K562 (cell line): ENCODE measurements around the gene SLC25A40. TPM values are rescaled to one million over a fixed set of nuclear protein-coding genes. Genes with fewer than 3 reads are reported as not detected.
"Not testable (repeated sequence)": the region's sequence is repeated elsewhere in the genome, so short reads cannot be mapped to it uniquely, and the experiment has no call there.

ENCODE experiments used
- ATAC-seq: fragments of 200-7000 bp; cut with Tn5 transposase; 3 replicates; pipeline ENCODE4 v1.9.1; 2020; ENCODE audit warnings: moderate library complexity
- BruUV-seq: library from RNA; stranded (reverse); fragments of 400-500 nt; replicated peaks from 2 replicates; lab custom pipeline; 2021; lab: Mats Ljungman, UMichigan
- CTCF ChIA-PET: fragments of 300-600 bp; formaldehyde crosslinking; extraction: SDS; loops from one replicate; lab custom pipeline; 2021; ENCODE audit warnings: low intra/inter-chr PET ratio; lab: Yijun Ruan, JAX
- POLR2A ChIA-PET: fragments of 300-600, 350-650 bp; sonication (Branson Sonifier 250); formaldehyde crosslinking; extraction: SDS; loops from one replicate; lab custom pipeline; 2021; ENCODE audit warnings: antibody characterized with exemption, inconsistent platforms; lab: Yijun Ruan, JAX
- DNase-seq, 4 experiments: peaks; one replicate each; pipeline versions ENCODE4 v3.0.0 to v3.0.0-alpha.2; 2011 to 2018; ENCODE audit warnings: low spot score in 3 of 4, mixed read lengths in 3 of 4; ENCODE audit errors: extremely low read depth in 1 of 4
- FAIRE-seq: peaks from 2 replicates; lab custom pipeline; 2011; peaks lifted over from hg19 to GRCh38; lab: Jason Lieb, UNC
- H2AFZ ChIP-seq: 2 replicates; pipeline ENCODE4 v1.6.0; 2011; ENCODE audit warnings: low read depth, low read length, control low read depth, inconsistent platforms
- H3K27ac ChIP-seq: fragments of 200-600 bp; 3 replicates; pipeline ENCODE4 v1.8.0; 2011; ENCODE audit warnings: low read depth, mild to moderate bottlenecking, control low read depth, inconsistent platforms, low read length, moderate library complexity, mixed read lengths; ENCODE audit errors: extremely low read depth
- H3K27me3 ChIP-seq, 2 experiments: fragments of 300-600 bp in 1 of 2; 2 replicates in 1 of 2; 3 replicates in 1 of 2; pipeline versions ENCODE4 v1.6.0 to v1.8.0; 2011; ENCODE audit warnings: inconsistent platforms in 2 of 2, low read length in 2 of 2, mild to moderate bottlenecking in 1 of 2, mixed read lengths in 1 of 2, moderate library complexity in 1 of 2; ENCODE audit not compliant: control insufficient read depth in 2 of 2, insufficient read depth in 2 of 2
- H3K36me3 ChIP-seq: fragments of 300-600 bp; 3 replicates; pipeline ENCODE4 v1.8.0; 2011; ENCODE audit warnings: mild to moderate bottlenecking, low read length, inconsistent platforms; ENCODE audit not compliant: control insufficient read depth, insufficient read depth
- H3K4me1 ChIP-seq, 2 experiments: fragments of 200-600 bp in 1 of 2; replicated peaks in 1 of 2; 2 replicates in 1 of 2; 3 replicates in 1 of 2; pipeline versions ENCODE4 v1.5.1 to v1.8.0; 2011; ENCODE audit warnings: inconsistent platforms in 2 of 2, low read length in 2 of 2, mild to moderate bottlenecking in 1 of 2, mixed read lengths in 1 of 2, moderate library complexity in 1 of 2; ENCODE audit not compliant: control insufficient read depth in 2 of 2, insufficient read depth in 2 of 2
- H3K4me2 ChIP-seq: 2 replicates; pipeline ENCODE4 v1.6.1; 2011; ENCODE audit warnings: low read length, control low read depth, inconsistent platforms, mixed read lengths; ENCODE audit not compliant: insufficient read depth
- H3K4me3 ChIP-seq: fragments of 200-600 bp; sonication (generic), shearing (Covaris generic); 2 replicates; pipeline ENCODE4 v1.5.1; 2016; ENCODE audit warnings: control low read depth, inconsistent platforms
- H3K79me2 ChIP-seq: fragments of 200-600 bp; 3 replicates; pipeline ENCODE4 v1.8.0; 2011; ENCODE audit warnings: low read length, inconsistent platforms; ENCODE audit not compliant: control insufficient read depth, insufficient read depth
- H3K9ac ChIP-seq, 2 experiments: 2 replicates each; pipeline versions ENCODE4 v1.6.0 to v1.6.1; 2011; ENCODE audit warnings: low read depth in 2 of 2, low read length in 2 of 2, control low read depth in 1 of 2, inconsistent platforms in 1 of 2, mild to moderate bottlenecking in 1 of 2, mixed read lengths in 1 of 2; ENCODE audit not compliant: insufficient read depth in 1 of 2
- H3K9me1 ChIP-seq: one replicate; pipeline ENCODE4 v1.6.0; 2011; ENCODE audit warnings: inconsistent platforms, mild to moderate bottlenecking, low read length, moderate library complexity; ENCODE audit not compliant: control insufficient read depth, insufficient read depth
- H3K9me3 ChIP-seq: replicated peaks from 2 replicates; pipeline ENCODE4 v1.5.1; 2011; ENCODE audit warnings: low read depth, low read length, inconsistent platforms; ENCODE audit not compliant: control insufficient read depth, insufficient read depth
- H4K20me1 ChIP-seq: replicated peaks from 2 replicates; pipeline ENCODE4 v1.6.1; 2011; ENCODE audit warnings: low read length, inconsistent platforms, mixed read lengths; ENCODE audit not compliant: control insufficient read depth, insufficient read depth
- MBD2 ChIP-seq: sonication (generic); IDR thresholded peaks from 2 replicates; pipeline ENCODE4 v1.6.1; 2016; ENCODE audit warnings: low read depth, borderline replicate concordance
- WGBS: fragments of 100-300 bp; shearing (Covaris generic); methylation state at CpG from one replicate; pipeline ENCODE4 v1.1.6; 2016; ENCODE audit warnings: low coverage, mixed read lengths; ENCODE audit not compliant: insufficient coverage; ENCODE audit errors: missing lambda C conversion rate; 5-methylcytosine and 5-hydroxymethylcytosine counted together
- in situ Hi-C: fragments of 300-500 bp; cut with MboI; formaldehyde crosslinking; loops from 4 replicates; pipeline ENCODE4 v1.15.0; 2018; ENCODE audit warnings: inconsistent platforms, mixed read lengths
- intact Hi-C: fragments of 100-400 bp; cut with micrococcal nuclease; formaldehyde crosslinking; loops from 2 replicates; pipeline ENCODE4 v1.14.2; 2022
- polyA plus RNA-seq, 8 experiments: library from polyadenylated mRNA; depleted of rRNA in 4 of 8; stranded (reverse) in 5 of 8; unstranded in 3 of 8; fragments of >200 nt; fragmentation: Nextera tagmentation in 2 of 8; fragmentation: Illumina TruSeq in 1 of 8; extraction: Ambion mirVana in 2 of 8; extraction: Trizol in 1 of 8; gene quantifications; 2 replicates each; pipeline versions ENCODE4 v1.2.1 to v1.2.3, GENCODE V29; 2011 to 2014; ENCODE audit warnings: inconsistent platforms in 1 of 8, missing spikeins in 1 of 8
- total RNA-seq, 7 experiments: library from RNA; depleted of rRNA in 6 of 7; stranded (reverse); fragments of >200 nt in 6 of 7; fragmentation: Illumina TruSeq in 2 of 7; extraction: Trizol in 2 of 7; gene quantifications; 2 replicates each; pipeline versions ENCODE4 v1.2.1 to v1.2.3, GENCODE V29; 2011 to 2021; ENCODE audit warnings: low replicate concordance in 1 of 7

SLC25A40 gene
- total and polyA plus RNA-seq, 9 of the 15 experiments (the other 6 are each of a cell fraction or from before 2014, with no cell fraction given), result 6.7 to 44.0 (median 26.5) TPM

DNA sequence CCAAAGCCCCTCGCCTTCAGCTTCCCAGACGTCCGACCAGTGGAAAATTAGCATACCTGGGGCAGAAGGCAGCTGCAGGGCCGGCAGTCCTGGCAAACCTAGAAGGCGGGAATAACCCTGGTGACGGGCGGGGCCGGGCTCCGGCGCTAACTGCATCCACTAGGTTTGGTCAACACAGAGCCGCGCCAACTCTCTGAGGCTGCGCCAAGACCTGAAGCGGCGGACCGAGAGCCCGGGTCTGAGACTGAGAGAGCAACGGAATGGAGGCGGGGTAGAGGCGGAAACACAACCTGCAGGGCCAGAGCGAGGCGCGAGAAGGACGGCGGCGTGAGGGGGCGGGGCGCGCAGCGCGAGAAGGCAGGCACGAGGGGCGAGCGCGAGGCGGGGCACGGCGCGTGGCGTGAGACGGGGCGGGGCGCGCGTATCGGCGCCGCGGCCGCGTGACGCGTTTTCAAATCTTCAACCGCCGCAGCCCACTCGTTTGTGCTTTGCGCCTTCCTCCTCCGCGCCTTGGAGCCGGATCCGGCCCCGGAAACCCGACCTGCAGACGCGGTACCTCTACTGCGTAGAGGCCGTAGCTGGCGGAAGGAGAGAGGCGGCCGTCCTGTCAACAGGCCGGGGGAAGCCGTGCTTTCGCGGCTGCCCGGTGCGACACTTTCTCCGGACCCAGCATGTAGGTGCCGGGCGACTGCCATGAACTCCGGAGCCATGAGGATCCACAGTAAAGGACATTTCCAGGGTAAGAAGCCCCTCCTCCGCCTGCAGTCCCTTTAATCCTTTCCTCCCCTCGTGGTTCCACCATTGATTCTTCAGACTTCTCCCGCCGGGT lies at the start of gene SLC25A40, which contains the start of gene DBF4 (continued):
- TF ChIP-seq MBD2, result peak; percentile 56; the same call in 1 of the 2 replicates

GRCh38 chr7:87922759-87923395 lies 46.7 kb upstream of the SLC25A40 start:
- H3K9me3 ChIP-seq, H3K9me1 ChIP-seq, POLR2A ChIA-PET, DNase-seq, FAIRE-seq, in situ Hi-C loops, BruUV-seq, H3K4me2 ChIP-seq, H3K27ac ChIP-seq, H3K9ac ChIP-seq, H3K36me3 ChIP-seq, H4K20me1 ChIP-seq, H2AFZ ChIP-seq, H3K4me1 ChIP-seq, H3K4me3 ChIP-seq, CTCF ChIA-PET, ATAC-seq, H3K79me2 ChIP-seq, intact Hi-C loops: not testable (repeated sequence)
- peaks cover 9 to 12% of the 10 kb centered on the region in 2 experiments; a peak in 3 of 5 replicates for H3K27me3 ChIP-seq
- 15% methylated on average over 8 of the region's 8 CpGs for WGBS
